Keratinocyte (primary cell): Measurements from ENCODE around the gene MAP1LC3B2.

Experiments
- CTCF ChIP-seq, 3 experiments: IDR thresholded peaks in 1 of 3; conservative IDR thresholded peaks in 1 of 3; optimal IDR thresholded peaks in 1 of 3; 2 replicates in 2 of 3; 3 replicates in 1 of 3; pipeline versions ENCODE3 to v1.5.1; 2011; ENCODE audit warnings: low read length in 3 of 3, mild to moderate bottlenecking in 3 of 3, moderate library complexity in 2 of 3, control low read depth in 1 of 3, inconsistent platforms in 1 of 3; ENCODE audit not compliant: insufficient read depth in 2 of 3; ENCODE audit errors: extremely low read depth in 1 of 3
- EZH2 ChIP-seq: IDR thresholded peaks from one replicate; pipeline ENCODE4 v1.6.1; 2012; ENCODE audit warnings: inconsistent platforms, mild to moderate bottlenecking, low read length, moderate library complexity

- no peak for TF ChIP-seq CTCF (optimal IDR thresholded peaks at IDR 0.05 in 1 of 3, IDR thresholded peaks at IDR 0.05 in 1 of 3, conservative IDR thresholded peaks at IDR 0.05 in 1 of 3; ENCODE audit: extremely low read depth in 1 of 3, insufficient read depth in 2 of 3, low read length in 3 of 3)
- no peak for TF ChIP-seq EZH2
These were observed 26.2 kb upstream of the MAP1LC3B2 start for GRCh38 chr12:116532986-116533342.
